ENCODE measurements around the gene RASGEF1B.

Gene RASGEF1B

DNA sequence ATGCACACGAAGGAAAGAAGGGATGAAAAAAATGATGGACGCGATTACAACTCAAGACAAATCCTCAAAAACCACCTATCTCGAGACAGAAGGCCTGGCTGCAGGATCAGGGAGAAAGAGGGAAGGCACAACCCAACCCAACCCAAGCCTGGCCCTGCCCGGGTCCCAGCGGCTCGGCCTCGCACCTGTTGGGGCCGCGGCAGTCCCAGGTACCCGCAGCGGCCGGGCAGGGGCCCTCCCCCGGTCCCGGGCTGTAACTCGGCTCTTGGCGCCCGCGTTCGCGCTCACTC is 464 bp downstream of the RASGEF1B start:
- Histone ChIP-seq H3K27me3 (peaks cover 38% of the 10 kb centered on the region), H3K4me3 (ENCODE audit: low read depth, low read length) (peak overlapping the region; percentile 67), H3K9me3 (no peaks in the 10 kb centered on the region), H3K36me3 (no peaks in the 10 kb centered on the region), H3K4me1 (no peaks in the 10 kb centered on the region)
- no peak for DNase-seq
- TF ChIP-seq, protein P1, sequence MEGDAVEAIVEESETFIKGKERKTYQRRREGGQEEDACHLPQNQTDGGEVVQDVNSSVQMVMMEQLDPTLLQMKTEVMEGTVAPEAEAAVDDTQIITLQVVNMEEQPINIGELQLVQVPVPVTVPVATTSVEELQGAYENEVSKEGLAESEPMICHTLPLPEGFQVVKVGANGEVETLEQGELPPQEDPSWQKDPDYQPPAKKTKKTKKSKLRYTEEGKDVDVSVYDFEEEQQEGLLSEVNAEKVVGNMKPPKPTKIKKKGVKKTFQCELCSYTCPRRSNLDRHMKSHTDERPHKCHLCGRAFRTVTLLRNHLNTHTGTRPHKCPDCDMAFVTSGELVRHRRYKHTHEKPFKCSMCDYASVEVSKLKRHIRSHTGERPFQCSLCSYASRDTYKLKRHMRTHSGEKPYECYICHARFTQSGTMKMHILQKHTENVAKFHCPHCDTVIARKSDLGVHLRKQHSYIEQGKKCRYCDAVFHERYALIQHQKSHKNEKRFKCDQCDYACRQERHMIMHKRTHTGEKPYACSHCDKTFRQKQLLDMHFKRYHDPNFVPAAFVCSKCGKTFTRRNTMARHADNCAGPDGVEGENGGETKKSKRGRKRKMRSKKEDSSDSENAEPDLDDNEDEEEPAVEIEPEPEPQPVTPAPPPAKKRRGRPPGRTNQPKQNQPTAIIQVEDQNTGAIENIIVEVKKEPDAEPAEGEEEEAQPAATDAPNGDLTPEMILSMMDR (IDR thresholded peaks at IDR 0.05; ENCODE audit: low read depth, low read length) = no peak

DNA sequence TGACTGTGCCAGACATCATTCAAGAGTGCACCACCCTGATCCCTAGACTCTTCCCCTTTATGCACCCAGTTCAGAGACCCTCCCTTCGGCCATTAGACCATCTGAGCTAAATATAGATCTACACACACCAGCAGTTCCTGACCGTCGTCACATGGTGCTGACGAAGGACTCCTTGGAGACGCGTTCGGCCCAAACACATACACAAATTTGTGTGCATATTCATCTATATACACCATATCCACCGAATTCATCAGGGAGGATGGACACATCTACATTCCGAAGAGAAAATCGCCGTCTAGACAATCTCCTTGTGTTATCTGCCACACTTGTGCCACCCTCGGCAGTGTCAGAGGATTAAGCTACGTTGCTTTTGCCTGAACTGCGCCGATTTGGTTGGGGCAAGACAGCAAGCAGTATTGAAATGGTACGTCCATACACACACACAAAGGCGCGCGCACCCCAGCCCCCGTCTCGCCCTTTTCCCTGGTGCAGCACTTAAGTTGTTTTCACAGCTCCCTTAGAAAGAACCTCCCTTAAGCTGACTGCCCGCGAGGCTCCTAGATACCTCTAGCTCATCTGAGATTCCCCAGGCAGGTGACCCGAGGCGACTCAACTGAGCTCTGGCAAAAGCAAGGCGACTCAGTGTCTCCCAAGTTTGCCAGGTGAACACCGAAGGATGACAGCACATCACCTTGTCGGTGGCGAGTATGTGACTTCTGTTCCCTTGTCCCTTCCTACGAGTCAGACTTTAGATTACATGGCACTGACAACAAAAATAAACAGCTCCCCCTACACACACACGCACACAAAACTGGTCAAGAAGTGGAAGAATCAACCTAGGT is 1.0 kb downstream of the RASGEF1B start:
- Histone ChIP-seq H3K36me3 (no peaks in the 10 kb centered on the region), H3K9me3 (no peaks in the 10 kb centered on the region), H3K4me3 (ENCODE audit: low read depth, low read length) (peak overlapping the region; percentile 67), H3K4me1 (no peaks in the 10 kb centered on the region), H3K27me3 (peaks cover 38% of the 10 kb centered on the region)
- no peak for DNase-seq
- TF ChIP-seq, protein P1 (IDR thresholded peaks at IDR 0.05; ENCODE audit: low read depth, low read length) = no peak

DNA sequence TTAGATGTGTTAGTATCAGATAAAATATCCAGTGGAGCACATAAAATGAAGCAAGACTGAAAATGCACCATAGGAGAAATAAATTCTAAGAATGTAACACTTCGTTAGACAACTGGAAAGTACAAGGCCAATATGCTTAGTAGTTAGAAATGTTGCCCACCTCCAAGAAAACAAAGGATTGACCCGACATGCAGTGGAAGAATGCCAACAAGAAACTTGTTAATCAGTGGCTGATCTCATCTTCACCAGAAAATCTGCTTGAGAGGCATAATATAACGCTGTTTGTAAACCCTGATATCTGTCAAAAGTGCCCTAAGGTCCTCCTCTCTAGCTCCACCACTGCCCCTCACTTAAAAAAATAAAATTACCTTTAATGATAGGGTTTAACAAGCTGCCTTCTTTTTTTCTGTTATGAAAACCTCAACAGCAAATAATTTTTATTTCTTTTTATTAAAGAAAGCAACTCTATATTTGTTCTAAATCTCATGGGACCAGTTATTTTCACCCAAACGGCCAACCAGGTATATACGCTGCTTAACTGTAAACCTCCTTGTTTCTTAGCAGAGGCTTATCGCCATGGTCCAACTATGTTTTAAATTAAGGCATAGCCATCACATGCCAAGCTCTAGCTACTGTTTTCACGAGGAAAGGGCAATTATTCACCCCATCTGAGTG is 1.8 kb downstream of the RASGEF1B start:
- Histone ChIP-seq H3K4me1 (no peaks in the 10 kb centered on the region), H3K27me3 (peaks cover 38% of the 10 kb centered on the region), H3K36me3 (no peaks in the 10 kb centered on the region), H3K9me3 (no peaks in the 10 kb centered on the region), H3K4me3 (ENCODE audit: low read depth, low read length) (no peak overlapping the region)
- TF ChIP-seq, protein P1 (IDR thresholded peaks at IDR 0.05; ENCODE audit: low read depth, low read length) = no peak
- DNase-seq = no peak

DNA sequence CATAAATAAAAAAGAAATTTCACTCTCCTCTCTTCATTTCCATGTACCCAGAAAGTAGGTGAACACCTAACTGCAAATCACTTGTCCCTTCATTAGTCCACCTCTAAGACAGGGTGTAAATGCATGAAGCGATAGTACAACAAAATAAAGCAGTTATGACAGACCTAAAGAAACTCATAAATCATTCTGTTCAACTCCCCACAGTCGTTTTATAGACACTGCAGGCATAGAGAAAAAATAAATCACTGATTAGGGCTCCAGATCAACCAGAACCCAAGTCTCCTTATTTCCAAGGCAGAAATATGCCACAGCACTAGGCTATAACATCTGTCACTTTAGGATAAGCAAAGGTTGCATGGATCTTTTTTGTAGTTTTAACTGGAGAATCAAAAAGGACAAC is 3.0 kb downstream of the RASGEF1B start:
- DNase-seq = no peak
- peaks cover 38% of the 10 kb centered on the region for H3K27me3 ChIP-seq
- no peaks in the 10 kb centered on the region for H3K36me3 ChIP-seq
- H3K4me3 ChIP-seq (ENCODE audit: low read depth, low read length) = no peak overlapping the region
- TF ChIP-seq, protein P1 (IDR thresholded peaks at IDR 0.05; ENCODE audit: low read depth, low read length) = no peak
- no peaks in the 10 kb centered on the region for H3K9me3 ChIP-seq
- H3K4me1 ChIP-seq = no peaks in the 10 kb centered on the region

DNA sequence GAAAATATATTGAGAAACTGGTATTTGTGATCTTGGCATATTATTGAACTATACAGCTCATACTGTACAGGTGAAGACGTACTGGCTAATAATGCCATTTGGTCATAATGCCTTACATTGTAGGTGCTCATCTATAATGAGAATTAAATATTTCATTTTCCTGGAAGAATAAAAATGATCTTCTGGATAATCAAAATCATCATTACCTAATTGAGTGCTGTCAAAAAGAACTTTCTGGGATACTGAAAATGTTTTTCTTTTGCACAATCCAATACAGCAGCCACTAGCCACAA is 4.1 kb downstream of the RASGEF1B start:
- H3K4me3 ChIP-seq (ENCODE audit: low read depth, low read length) = no peak overlapping the region

More for the DNA sequence above, 4.1 kb downstream of the RASGEF1B start:
- H3K9me3 ChIP-seq = no peaks in the 10 kb centered on the region
- TF ChIP-seq, protein P1 (IDR thresholded peaks at IDR 0.05; ENCODE audit: low read depth, low read length) = no peak
- H3K4me1 ChIP-seq = no peaks in the 10 kb centered on the region
- peaks cover 35% of the 10 kb centered on the region for H3K27me3 ChIP-seq
- no peaks in the 10 kb centered on the region for H3K36me3 ChIP-seq
- no peak for DNase-seq
